Erythroblast (primary cell): Measurements from ENCODE around the gene FBXW9.

Source experiments
- GATA1 ChIP-seq: IDR thresholded peaks from 2 replicates; pipeline ENCODE4 v1.6.1; 2011; ENCODE audit warnings: low read depth, mild to moderate bottlenecking, control low read depth, low read length, moderate library complexity
- POLR2A ChIP-seq: IDR thresholded peaks from 2 replicates; pipeline ENCODE4 v1.6.1; 2011; ENCODE audit warnings: mild to moderate bottlenecking, low read length

GRCh38 chr19:12705169-12705568, 8.7 kb upstream of the FBXW9 start:
- TF ChIP-seq POLR2A, result no peak
- TF ChIP-seq GATA1, result no peak
